Measurements from ENCODE around the gene SPINK9. TPM values are rescaled to one million over a fixed set of nuclear protein-coding genes. Genes with fewer than 3 reads are reported as not detected.

Gene SPINK9
- total RNA-seq, 1 donor from 2014 or later, result not detected

DNA sequence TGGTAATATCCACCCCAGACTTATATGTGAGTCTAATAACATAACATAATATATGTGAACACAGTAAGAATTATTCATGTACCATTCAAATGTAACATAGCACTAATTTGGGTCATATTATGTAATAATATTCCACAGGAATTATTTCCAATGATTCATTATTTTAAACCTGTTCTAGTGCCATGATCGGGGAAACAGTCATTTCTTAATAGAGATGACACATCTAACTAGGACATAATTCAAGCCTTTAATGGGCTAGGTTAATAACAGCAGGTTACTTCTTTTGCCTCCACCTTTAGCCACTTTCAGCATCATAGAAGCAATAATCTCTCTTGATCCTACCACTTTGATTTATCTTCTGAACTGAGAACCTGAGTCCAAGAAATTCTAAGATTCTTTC, 12.3 kb downstream of the SPINK9 start:
- H3K9me3 Mint-ChIP-seq, result no peaks in the 10 kb centered on the region
- H3K4me3 Mint-ChIP-seq, result no peak overlapping the region
- H3K36me3 Mint-ChIP-seq, result no peaks in the 10 kb centered on the region
- no peaks in the 10 kb centered on the region for H3K4me1 Mint-ChIP-seq (ENCODE audit: unreplicated experiment)
- TF ChIP-seq, protein P1, sequence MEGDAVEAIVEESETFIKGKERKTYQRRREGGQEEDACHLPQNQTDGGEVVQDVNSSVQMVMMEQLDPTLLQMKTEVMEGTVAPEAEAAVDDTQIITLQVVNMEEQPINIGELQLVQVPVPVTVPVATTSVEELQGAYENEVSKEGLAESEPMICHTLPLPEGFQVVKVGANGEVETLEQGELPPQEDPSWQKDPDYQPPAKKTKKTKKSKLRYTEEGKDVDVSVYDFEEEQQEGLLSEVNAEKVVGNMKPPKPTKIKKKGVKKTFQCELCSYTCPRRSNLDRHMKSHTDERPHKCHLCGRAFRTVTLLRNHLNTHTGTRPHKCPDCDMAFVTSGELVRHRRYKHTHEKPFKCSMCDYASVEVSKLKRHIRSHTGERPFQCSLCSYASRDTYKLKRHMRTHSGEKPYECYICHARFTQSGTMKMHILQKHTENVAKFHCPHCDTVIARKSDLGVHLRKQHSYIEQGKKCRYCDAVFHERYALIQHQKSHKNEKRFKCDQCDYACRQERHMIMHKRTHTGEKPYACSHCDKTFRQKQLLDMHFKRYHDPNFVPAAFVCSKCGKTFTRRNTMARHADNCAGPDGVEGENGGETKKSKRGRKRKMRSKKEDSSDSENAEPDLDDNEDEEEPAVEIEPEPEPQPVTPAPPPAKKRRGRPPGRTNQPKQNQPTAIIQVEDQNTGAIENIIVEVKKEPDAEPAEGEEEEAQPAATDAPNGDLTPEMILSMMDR (conservative IDR thresholded peaks at IDR 0.05), result no peak
- DNase-seq (ENCODE audit: extremely low spot score, unreplicated experiment), result no peak
- H3K27ac Mint-ChIP-seq, result no peak overlapping the region
- no peaks in the 10 kb centered on the region for H3K27me3 Mint-ChIP-seq

GRCh38 chr5:148352696-148353095, 17.3 kb downstream of the SPINK9 start:
- TF ChIP-seq, protein P1 (conservative IDR thresholded peaks at IDR 0.05), result no peak
- Mint-ChIP-seq H3K36me3 (no peaks in the 10 kb centered on the region), H3K27me3 (no peaks in the 10 kb centered on the region), H3K4me3 (no peak overlapping the region), H3K9me3 (no peaks in the 10 kb centered on the region), H3K4me1 (ENCODE audit: unreplicated experiment) (no peaks in the 10 kb centered on the region), H3K27ac (no peak overlapping the region)
- no peak for DNase-seq (ENCODE audit: extremely low spot score, unreplicated experiment)

- H3K36me3 Mint-ChIP-seq, result no peaks in the 10 kb centered on the region
- TF ChIP-seq, protein P1 (conservative IDR thresholded peaks at IDR 0.05), result no peak
- H3K27ac Mint-ChIP-seq, result no peak overlapping the region
- H3K27me3 Mint-ChIP-seq, result no peaks in the 10 kb centered on the region
- no peaks in the 10 kb centered on the region for H3K4me1 Mint-ChIP-seq (ENCODE audit: unreplicated experiment)
- H3K9me3 Mint-ChIP-seq, result no peaks in the 10 kb centered on the region
- DNase-seq (ENCODE audit: extremely low spot score, unreplicated experiment), result no peak
- no peak overlapping the region for H3K4me3 Mint-ChIP-seq
These were observed 18.3 kb downstream of the SPINK9 start for GRCh38 chr5:148353634-148354033.

GRCh38 chr5:148364343-148364742, 29.0 kb downstream of the SPINK9 start:
- Mint-ChIP-seq H3K36me3 (no peaks in the 10 kb centered on the region), H3K27ac (no peak overlapping the region), H3K4me1 (ENCODE audit: unreplicated experiment) (no peaks in the 10 kb centered on the region), H3K4me3 (no peak overlapping the region), H3K27me3 (no peaks in the 10 kb centered on the region), H3K9me3 (peaks cover 7% of the 10 kb centered on the region)
- TF ChIP-seq, protein P1 (conservative IDR thresholded peaks at IDR 0.05), result no peak
- DNase-seq (ENCODE audit: extremely low spot score, unreplicated experiment), result no peak

DNA sequence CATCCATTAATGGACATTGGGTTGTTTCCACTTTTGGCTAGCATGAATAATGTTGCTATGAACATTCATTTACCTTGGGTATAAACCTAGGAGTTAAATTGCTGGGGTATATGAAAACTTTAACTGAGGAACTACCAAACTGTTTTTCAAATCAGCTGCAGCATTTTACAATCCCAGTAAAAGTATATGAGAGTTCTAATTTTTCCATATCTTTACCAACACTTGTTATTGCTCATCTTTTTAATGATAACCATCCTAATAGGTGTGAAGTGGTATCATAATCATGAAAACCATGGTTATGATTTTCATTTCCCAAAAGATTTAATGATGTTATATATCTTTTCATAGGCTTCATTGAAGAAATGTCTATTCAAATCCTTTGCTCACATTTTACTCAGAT, 32.9 kb downstream of the SPINK9 start:
- Mint-ChIP-seq H3K4me1 (ENCODE audit: unreplicated experiment) (no peaks in the 10 kb centered on the region), H3K4me3 (no peak overlapping the region), H3K27ac (no peak overlapping the region), H3K9me3 (peaks cover 7% of the 10 kb centered on the region), H3K27me3 (no peaks in the 10 kb centered on the region), H3K36me3 (no peaks in the 10 kb centered on the region)
- TF ChIP-seq, protein P1 (conservative IDR thresholded peaks at IDR 0.05), result no peak
- no peak for DNase-seq (ENCODE audit: extremely low spot score, unreplicated experiment)

DNA sequence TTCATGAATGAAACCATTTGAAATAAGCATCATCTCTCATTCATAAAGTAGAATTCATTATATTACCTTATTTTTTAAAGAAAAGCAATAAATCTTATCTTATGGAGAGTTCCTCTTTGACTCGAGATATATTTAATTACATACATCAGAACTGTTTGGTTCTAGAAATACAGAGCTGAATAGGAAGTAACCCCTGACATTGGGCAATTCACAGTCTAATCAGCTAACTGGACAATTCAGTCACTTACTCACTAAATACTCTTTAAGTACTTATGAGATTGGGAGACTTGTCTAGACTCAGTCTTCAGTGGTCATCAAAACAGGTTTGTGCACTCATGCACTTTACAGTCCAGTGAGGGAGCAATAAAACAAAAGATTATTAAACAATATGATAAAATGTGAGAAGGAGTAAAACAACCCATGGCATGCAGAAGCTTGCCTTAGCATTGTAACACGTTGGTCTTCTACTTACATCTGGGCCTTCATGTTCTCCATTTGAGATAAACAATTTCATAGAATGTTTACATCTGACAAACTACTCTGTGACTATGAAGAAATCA, 36.9 kb downstream of the SPINK9 start:
- peaks cover 7% of the 10 kb centered on the region for H3K9me3 Mint-ChIP-seq
- no peaks in the 10 kb centered on the region for H3K36me3 Mint-ChIP-seq
- H3K27ac Mint-ChIP-seq, result no peak overlapping the region
- TF ChIP-seq, protein P1 (conservative IDR thresholded peaks at IDR 0.05), result no peak
- DNase-seq (ENCODE audit: extremely low spot score, unreplicated experiment), result no peak
- no peak overlapping the region for H3K4me3 Mint-ChIP-seq
- H3K27me3 Mint-ChIP-seq, result no peaks in the 10 kb centered on the region
- peaks cover 6% of the 10 kb centered on the region for H3K4me1 Mint-ChIP-seq (ENCODE audit: unreplicated experiment)
